ENCODE data around the gene OR1S2.
"Not testable (repeated sequence)": the region's sequence is repeated elsewhere in the genome, so short reads cannot be mapped to it uniquely, and the experiment has no call there.

Gene OR1S2

GRCh38 chr11:58204042-58204441 is at the start of gene OR1S2:
Gene OR1S2 (minus strand): TSS chr11:58204142. CDS start chr11:58204142, 0 bp downstream.
- DNase-seq (ENCODE audit: low read depth), result no peak

- no peak for DNase-seq (ENCODE audit: low read depth)
Observed at GRCh38 chr11:58243954-58244353, 40.0 kb upstream of the OR1S2 start.

- no peak for DNase-seq (ENCODE audit: low read depth)
Observed at GRCh38 chr11:58227956-58228615, 24.1 kb upstream of the OR1S2 start.

DNA sequence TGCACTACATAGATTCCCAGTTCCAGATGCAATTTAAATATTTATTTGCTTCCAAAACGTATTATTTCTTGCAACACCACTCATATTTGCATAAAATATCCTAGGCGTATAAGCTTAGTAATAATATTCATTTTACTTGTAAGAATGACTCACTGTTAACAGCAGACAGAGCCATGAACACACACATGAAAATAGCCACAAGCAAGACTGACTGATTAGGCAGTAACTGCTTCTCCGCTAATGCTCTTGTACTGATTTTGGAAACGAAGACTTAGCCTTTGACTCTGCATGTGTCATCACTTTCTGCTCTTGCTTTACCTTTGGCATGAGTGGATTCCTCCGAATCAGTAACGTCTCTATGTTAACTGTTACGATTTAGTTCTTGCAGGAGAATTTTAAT is 18.8 kb upstream of the OR1S2 start:
- no peak for DNase-seq (ENCODE audit: low read depth)

DNA sequence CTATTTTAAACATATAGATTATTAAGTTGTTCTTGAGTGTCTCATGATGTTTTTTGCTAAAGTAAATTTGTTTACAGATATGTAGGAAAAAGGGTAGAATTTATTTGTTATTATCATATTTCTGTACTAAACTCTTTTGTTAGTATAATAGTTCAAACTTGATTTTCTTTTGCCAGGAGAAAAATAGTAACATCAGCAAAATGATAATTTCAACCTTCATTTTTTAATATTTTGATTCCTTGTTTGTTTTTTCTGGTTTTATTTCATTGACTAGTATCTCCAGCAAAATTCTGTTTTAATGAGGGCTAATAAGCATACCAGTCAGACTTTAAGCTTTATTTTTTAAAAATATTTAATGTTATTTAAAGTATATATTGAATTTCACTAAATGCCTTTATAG is 12.5 kb upstream of the OR1S2 start:
- DNase-seq (ENCODE audit: low read depth), result no peak

GRCh38 chr11:58212420-58212819 is 8.5 kb upstream of the OR1S2 start, which contains the start of gene OR1S1:
Gene OR1S1 (plus strand): TSS chr11:58212720.
- not testable (repeated sequence) for DNase-seq (ENCODE audit: low read depth)

DNA sequence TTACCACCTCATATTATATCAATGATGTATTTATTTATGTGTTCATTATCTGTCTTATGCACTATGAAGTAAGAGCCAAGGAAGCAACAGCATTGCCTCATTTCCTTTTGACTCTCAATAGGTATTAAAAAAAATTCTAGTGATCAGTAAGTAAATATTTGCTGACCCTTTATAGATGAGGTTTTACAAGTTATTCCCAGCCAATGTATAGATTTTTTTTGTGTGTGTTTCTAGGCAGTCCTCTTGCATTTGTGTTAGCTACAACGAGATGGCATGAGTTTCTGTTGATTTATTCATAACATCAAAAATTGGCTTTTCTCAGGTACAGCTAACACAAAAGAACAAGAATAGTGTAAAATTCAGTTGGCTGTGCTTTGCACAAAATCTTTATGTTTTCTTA is 4.7 kb downstream of the OR1S2 start:
- no peak for DNase-seq (ENCODE audit: low read depth)

DNA sequence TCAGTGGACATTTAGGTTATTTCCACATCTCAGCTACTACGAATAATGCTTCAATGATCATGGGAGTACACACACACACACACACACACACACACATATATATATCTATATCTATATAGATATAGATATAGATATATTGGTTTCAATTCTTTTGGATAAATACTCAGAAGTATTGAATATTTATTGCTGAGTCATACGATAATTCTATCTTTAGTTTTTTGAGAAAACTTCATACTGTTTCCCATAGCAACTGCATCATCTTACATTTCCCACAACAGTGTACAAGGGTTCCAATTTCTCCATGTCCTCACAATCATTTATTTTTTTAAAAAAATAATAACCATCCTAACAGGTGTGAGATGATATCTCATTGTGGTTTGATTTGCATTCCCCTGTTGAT is 8.0 kb downstream of the OR1S2 start:
- no peak for DNase-seq (ENCODE audit: low read depth)

- DNase-seq (ENCODE audit: low read depth), result no peak
Observed at GRCh38 chr11:58193391-58193790, 10.6 kb downstream of the OR1S2 start.

GRCh38 chr11:58192229-58192628 is 11.7 kb downstream of the OR1S2 start:
- no peak for DNase-seq (ENCODE audit: low read depth)

- no peak for DNase-seq (ENCODE audit: low read depth)
Observed at GRCh38 chr11:58188770-58189169, 15.2 kb downstream of the OR1S2 start, which contains the start of gene OR9Q2. Gene OR9Q2 (plus strand): TSS chr11:58189070. CDS start chr11:58190491, 1,421 bp downstream.

DNA sequence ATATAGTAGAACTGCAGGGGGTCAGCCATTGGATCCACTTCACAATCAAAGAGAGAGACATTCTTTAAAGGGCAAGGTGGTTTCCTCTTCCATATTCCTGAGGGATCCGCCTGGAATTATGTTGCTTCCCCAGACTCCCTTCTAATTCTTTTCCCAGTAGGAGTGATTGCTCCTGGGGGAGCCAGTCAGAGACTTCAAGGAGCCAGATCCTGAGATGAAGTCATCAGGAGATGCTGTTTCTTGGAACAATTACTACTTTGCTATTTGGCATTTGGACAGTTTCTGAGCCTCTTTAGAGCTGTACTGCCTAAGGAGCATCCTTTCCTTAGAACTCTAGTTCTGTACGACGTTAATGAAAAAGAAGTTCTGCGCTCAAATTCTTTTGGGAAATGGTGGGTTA is 17.0 kb downstream of the OR1S2 start:
- no peak for DNase-seq (ENCODE audit: low read depth)

DNA sequence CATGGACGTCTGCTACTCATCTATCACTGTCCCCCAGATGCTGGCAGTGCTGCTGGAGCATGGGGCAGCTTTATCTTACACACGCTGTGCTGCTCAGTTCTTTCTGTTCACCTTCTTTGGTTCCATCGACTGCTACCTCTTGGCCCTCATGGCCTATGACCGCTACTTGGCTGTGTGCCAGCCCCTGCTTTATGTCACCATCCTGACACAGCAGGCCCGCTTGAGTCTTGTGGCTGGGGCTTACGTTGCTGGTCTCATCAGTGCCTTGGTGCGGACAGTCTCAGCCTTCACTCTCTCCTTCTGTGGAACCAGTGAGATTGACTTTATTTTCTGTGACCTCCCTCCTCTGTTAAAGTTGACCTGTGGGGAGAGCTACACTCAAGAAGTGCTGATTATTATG is 24.3 kb downstream of the OR1S2 start:
- no peak for DNase-seq (ENCODE audit: low read depth)

GRCh38 chr11:58178444-58178843 is 25.5 kb downstream of the OR1S2 start:
- no peak for DNase-seq (ENCODE audit: low read depth)

GRCh38 chr11:58177409-58178054 is 26.4 kb downstream of the OR1S2 start:
- DNase-seq (ENCODE audit: low read depth), result no peak

DNA sequence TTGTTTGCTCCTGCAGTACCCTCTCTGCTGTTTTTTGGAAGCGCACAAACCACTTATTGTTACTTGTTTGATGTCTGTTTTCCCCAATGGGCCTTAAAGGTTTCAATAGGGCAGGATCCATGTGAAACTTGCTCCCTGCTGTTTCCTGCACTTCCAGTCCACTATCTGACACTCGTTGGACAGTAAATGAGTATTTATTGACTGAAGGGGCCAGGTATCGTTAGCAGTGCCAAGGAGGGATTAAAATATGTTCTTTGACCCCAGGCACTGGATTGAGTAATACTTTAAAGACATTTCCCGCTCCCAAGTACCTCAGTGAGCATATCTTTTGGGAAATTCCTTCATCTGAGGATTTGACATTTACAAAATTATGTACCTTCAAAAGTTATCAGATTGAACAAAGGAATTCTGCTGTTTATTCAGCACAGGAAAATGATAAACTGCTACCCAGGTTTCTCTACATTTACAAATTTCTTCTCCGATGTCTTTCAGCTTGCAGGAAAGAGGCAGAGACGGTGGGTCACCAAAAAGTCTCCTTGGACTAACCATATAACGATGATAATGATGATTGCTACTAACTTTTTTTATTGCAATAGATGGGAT is 38.3 kb downstream of the OR1S2 start:
- DNase-seq (ENCODE audit: low read depth), result no peak

- DNase-seq (ENCODE audit: low read depth), result no peak
Observed at GRCh38 chr11:58164990-58165389, 39.0 kb downstream of the OR1S2 start.

GRCh38 chr11:58164389-58164788 is 39.6 kb downstream of the OR1S2 start:
- no peak for DNase-seq (ENCODE audit: low read depth)
